ENCODE results near the gene DYSF. TPM values are rescaled to one million over a fixed set of nuclear protein-coding genes. Genes with fewer than 3 reads are reported as not detected.

DYSF gene
- total RNA-seq, 4 donors from 2014 or later: 4.2 to 26.6 (median 16.2) TPM

- TF ChIP-seq CTCF (IDR thresholded peaks at IDR 0.05; ENCODE audit: low read depth): no peak
These were observed 216.5 kb downstream of the DYSF start for GRCh38 chr2:71669628-71670429.

- no peak for TF ChIP-seq CTCF (IDR thresholded peaks at IDR 0.05; ENCODE audit: low read depth)
These were observed 217.1 kb downstream of the DYSF start for GRCh38 chr2:71670430-71670795.

- no peak for TF ChIP-seq CTCF (IDR thresholded peaks at IDR 0.05; ENCODE audit: low read depth)
These were observed 218.0 kb downstream of the DYSF start for GRCh38 chr2:71671203-71671854.

GRCh38 chr2:71671895-71672825 lies 218.8 kb downstream of the DYSF start:
- TF ChIP-seq CTCF (IDR thresholded peaks at IDR 0.05; ENCODE audit: low read depth): no peak

- no peak for TF ChIP-seq CTCF (IDR thresholded peaks at IDR 0.05; ENCODE audit: low read depth)
These were observed 219.8 kb downstream of the DYSF start for GRCh38 chr2:71672826-71673795.

- TF ChIP-seq CTCF (IDR thresholded peaks at IDR 0.05; ENCODE audit: low read depth): no peak
These were observed 220.9 kb downstream of the DYSF start for GRCh38 chr2:71674158-71674851.

Measured in subcutaneous adipose tissue (tissue), 4 donors.